Mesothelial cell of epicardium (in vitro differentiated cells): ENCODE results near the gene CCDC3. TPM values are rescaled to one million over a fixed set of nuclear protein-coding genes. Genes with fewer than 3 reads are reported as not detected.

Source experiments
- DNase-seq, 2 experiments: peaks; one replicate each; pipeline ENCODE4 v3.0.0; 2021; ENCODE audit warnings: low spot score in 2 of 2; ENCODE audit not compliant: unreplicated experiment in 2 of 2
- H3K27ac Mint-ChIP-seq: 2 replicates; pipeline ENCODE4 v1.8.0; 2021; ENCODE audit warnings: mixed read lengths
- H3K27me3 Mint-ChIP-seq: 2 replicates; pipeline ENCODE4 v1.8.0; 2021; ENCODE audit warnings: low read depth, mixed read lengths
- H3K36me3 Mint-ChIP-seq: 2 replicates; pipeline ENCODE4 v1.8.0; 2021; ENCODE audit warnings: mixed read lengths
- H3K4me1 Mint-ChIP-seq: 2 replicates; pipeline ENCODE4 v1.8.0; 2021; ENCODE audit warnings: mixed read lengths
- H3K4me3 Mint-ChIP-seq: 2 replicates; pipeline ENCODE4 v1.8.0; 2021; ENCODE audit warnings: mild to moderate bottlenecking, moderate library complexity, mixed read lengths
- H3K9me3 Mint-ChIP-seq: 2 replicates; pipeline ENCODE4 v1.8.0; 2021; ENCODE audit warnings: mixed read lengths
- CTCF ChIP-seq: fragments of 200-600 bp; sonication (generic); IDR thresholded peaks from one replicate; pipeline ENCODE4 v1.5.0; 2021; ENCODE audit warnings: antibody characterized with exemption; ENCODE audit not compliant: unreplicated experiment
- total RNA-seq: library from RNA; stranded (reverse); gene quantifications from 3 replicates; pipeline ENCODE4 v1.2.1, GENCODE V29; 2021

Gene CCDC3
- total RNA-seq, 1 donor from 2014 or later: 5.7 TPM

GRCh38 chr10:12849319-12850181 lies 152.0 kb downstream of the CCDC3 start:
- H3K36me3 Mint-ChIP-seq: no peaks in the 10 kb centered on the region
- no peak overlapping the region for H3K4me3 Mint-ChIP-seq
- H3K27me3 Mint-ChIP-seq: no peaks in the 10 kb centered on the region
- TF ChIP-seq CTCF: no peak
- H3K4me1 Mint-ChIP-seq: peaks cover 29% of the 10 kb centered on the region
- peak overlapping the region; percentile 55 for H3K27ac Mint-ChIP-seq
- no peak for DNase-seq
- peaks cover 9% of the 10 kb centered on the region for H3K9me3 Mint-ChIP-seq

GRCh38 chr10:12848439-12849173 lies 152.9 kb downstream of the CCDC3 start:
- no peak for TF ChIP-seq CTCF
- Mint-ChIP-seq H3K27ac (no peak overlapping the region), H3K4me1 (peaks cover 33% of the 10 kb centered on the region), H3K27me3 (no peaks in the 10 kb centered on the region), H3K4me3 (no peak overlapping the region), H3K36me3 (no peaks in the 10 kb centered on the region), H3K9me3 (peaks cover 9% of the 10 kb centered on the region)
- no peak for DNase-seq

- TF ChIP-seq CTCF: no peak
- H3K9me3 Mint-ChIP-seq: peaks cover 5% of the 10 kb centered on the region
- H3K27me3 Mint-ChIP-seq: no peaks in the 10 kb centered on the region
- H3K27ac Mint-ChIP-seq: no peak overlapping the region
- H3K4me1 Mint-ChIP-seq: peaks cover 33% of the 10 kb centered on the region
- H3K4me3 Mint-ChIP-seq: no peak overlapping the region
- H3K36me3 Mint-ChIP-seq: no peaks in the 10 kb centered on the region
- DNase-seq: no peak
These were observed 154.0 kb downstream of the CCDC3 start for GRCh38 chr10:12847361-12847975.

GRCh38 chr10:12846718-12847117 lies 154.8 kb downstream of the CCDC3 start:
- TF ChIP-seq CTCF: no peak
- Mint-ChIP-seq H3K9me3 (peaks cover 5% of the 10 kb centered on the region), H3K4me3 (no peak overlapping the region), H3K27ac (no peak overlapping the region), H3K36me3 (no peaks in the 10 kb centered on the region), H3K27me3 (no peaks in the 10 kb centered on the region), H3K4me1 (peaks cover 33% of the 10 kb centered on the region)
- no peak for DNase-seq

Other genes starting within 250 kb of the CCDC3 start
- 33.3 to 36.8 TPM (median 33.7 TPM) in 3 replicates for gene OPTN, start 98.5 kb upstream of the CCDC3 start, total RNA-seq
- 10.4 to 14.8 TPM (median 12.5 TPM) in 3 replicates for gene MCM10, start 159.8 kb upstream of the CCDC3 start, total RNA-seq
- gene UCMA, start 232.7 kb upstream of the CCDC3 start, total RNA-seq: not detected in 3 replicates